ENCODE measurements around the gene FAM13A. TPM values are rescaled to one million over a fixed set of nuclear protein-coding genes. Genes with fewer than 3 reads are reported as not detected.
"Not testable (repeated sequence)": the region's sequence is repeated elsewhere in the genome, so short reads cannot be mapped to it uniquely, and the experiment has no call there.

Gene FAM13A
- total and polyA plus RNA-seq, 2 donors (not counting 1 experiment from before 2014, with no cell fraction given), result 0.51 to 2.1 TPM

DNA sequence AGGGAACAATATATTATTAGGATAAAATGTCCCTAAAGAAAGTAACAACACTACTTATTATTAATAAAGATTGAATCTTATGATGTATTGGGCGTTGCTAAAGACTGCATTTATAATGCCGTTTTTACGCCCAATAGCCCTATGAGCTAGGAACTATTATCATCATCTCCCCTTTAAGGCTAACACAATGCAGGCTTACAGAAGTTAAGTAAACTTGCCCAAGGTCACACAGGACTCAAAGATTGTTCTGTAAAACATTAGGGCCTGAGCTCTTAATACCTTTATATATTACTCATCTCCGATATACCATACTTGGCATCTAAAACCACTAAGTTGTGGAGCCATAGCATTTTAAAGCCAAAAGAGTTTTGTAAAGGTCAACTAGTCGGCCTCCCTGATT lies 149.5 kb downstream of the FAM13A start:
- Histone ChIP-seq H3K9me3 (ENCODE audit: control extremely low read depth in 1 of 3, control insufficient read depth in 2 of 3, insufficient read depth in 1 of 3, low read length in 2 of 3) (peaks cover 0 to 1% (median 0%) of the 10 kb centered on the region in 3 donors), H3K27ac (ENCODE audit: low read length in 2 of 2) (no peak overlapping the region), H3K36me3 (replicated peaks in 1 of 2; ENCODE audit: control extremely low read depth in 1 of 2, control insufficient read depth in 1 of 2, extremely low read depth in 1 of 2, insufficient read depth in 2 of 2, low read length in 1 of 2) (no peaks in the 10 kb centered on the region), H3K4me2 (replicated peaks; ENCODE audit: low read depth, low read length, poor library complexity, severe bottlenecking) (no peak overlapping the region), H4K20me1 (ENCODE audit: control insufficient read depth, insufficient read depth, low read length, poor library complexity, severe bottlenecking) (no peaks in the 10 kb centered on the region), H2AFZ (ENCODE audit: insufficient read depth, low read depth, low read length, poor library complexity, severe bottlenecking) (no peak overlapping the region), H3K4me3 (ENCODE audit: control extremely low read depth in 1 of 5, extremely low read depth in 1 of 5, insufficient read depth in 1 of 5, low read depth in 2 of 5, low read length in 4 of 5) (no peak overlapping the region), H3K27me3 (replicated peaks in 1 of 4; ENCODE audit: control extremely low read depth in 1 of 4, control insufficient read depth in 3 of 4, insufficient read depth in 4 of 4, low read length in 3 of 4) (no peaks in the 10 kb centered on the region), H3K9ac (ENCODE audit: low read length) (no peak overlapping the region), H3K79me2 (ENCODE audit: control insufficient read depth, insufficient read depth, low read length) (no peaks in the 10 kb centered on the region), H3K4me1 (ENCODE audit: control insufficient read depth in 2 of 2, insufficient read depth in 2 of 2, low read length in 2 of 2) (no peaks in the 10 kb centered on the region)
- ChIA-PET POLR2A (no interaction called here), CTCF (no interaction called here)
- Mint-ChIP-seq H3K4me3 (no peak overlapping the region), H3K4me1 (no peaks in the 10 kb centered on the region), H3K27me3 (no peaks in the 10 kb centered on the region), H3K9me3 (ENCODE audit: insufficient read depth) (no peaks in the 10 kb centered on the region), H3K27ac (no peak overlapping the region)
- intact Hi-C loops (cut with micrococcal nuclease), result no loop called here
- TF ChIP-seq, protein P1, sequence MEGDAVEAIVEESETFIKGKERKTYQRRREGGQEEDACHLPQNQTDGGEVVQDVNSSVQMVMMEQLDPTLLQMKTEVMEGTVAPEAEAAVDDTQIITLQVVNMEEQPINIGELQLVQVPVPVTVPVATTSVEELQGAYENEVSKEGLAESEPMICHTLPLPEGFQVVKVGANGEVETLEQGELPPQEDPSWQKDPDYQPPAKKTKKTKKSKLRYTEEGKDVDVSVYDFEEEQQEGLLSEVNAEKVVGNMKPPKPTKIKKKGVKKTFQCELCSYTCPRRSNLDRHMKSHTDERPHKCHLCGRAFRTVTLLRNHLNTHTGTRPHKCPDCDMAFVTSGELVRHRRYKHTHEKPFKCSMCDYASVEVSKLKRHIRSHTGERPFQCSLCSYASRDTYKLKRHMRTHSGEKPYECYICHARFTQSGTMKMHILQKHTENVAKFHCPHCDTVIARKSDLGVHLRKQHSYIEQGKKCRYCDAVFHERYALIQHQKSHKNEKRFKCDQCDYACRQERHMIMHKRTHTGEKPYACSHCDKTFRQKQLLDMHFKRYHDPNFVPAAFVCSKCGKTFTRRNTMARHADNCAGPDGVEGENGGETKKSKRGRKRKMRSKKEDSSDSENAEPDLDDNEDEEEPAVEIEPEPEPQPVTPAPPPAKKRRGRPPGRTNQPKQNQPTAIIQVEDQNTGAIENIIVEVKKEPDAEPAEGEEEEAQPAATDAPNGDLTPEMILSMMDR (IDR thresholded peaks at IDR 0.05), result no peak
- no peak for TF ChIP-seq EZH2 (IDR thresholded peaks at IDR 0.05; ENCODE audit: borderline replicate concordance, insufficient read depth, low read depth, low read length, poor library complexity, severe bottlenecking)
- ATAC-seq (ENCODE audit: low read depth), result no peak
- no peak for DNase-seq
- 93% methylated on average over 4 of the region's 5 CpGs for WGBS (ENCODE audit: insufficient coverage)

DNA sequence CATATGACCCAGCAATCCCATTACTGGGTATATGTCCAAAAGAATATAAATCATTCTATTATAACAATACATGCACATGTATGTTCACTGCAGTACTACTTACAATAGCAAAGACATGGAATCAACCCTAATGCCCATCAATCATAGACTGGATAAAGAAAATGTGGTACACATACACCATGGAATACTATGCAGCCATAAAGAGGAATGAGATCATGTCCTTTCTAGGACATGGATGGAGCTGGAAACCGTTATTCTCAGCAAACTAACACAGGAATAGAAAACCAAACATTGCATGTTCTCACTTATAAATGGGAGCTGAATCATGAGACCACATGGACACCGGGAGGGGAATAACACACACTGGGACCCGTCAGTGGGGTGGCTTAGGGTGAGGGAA lies 152.7 kb downstream of the FAM13A start:
- 100% methylated on average over 1 of the region's 3 CpGs for WGBS (ENCODE audit: insufficient coverage)

More for the DNA sequence above, 152.7 kb downstream of the FAM13A start:
- H3K27me3 Mint-ChIP-seq; H3K27me3 ChIP-seq (replicated peaks in 1 of 4; ENCODE audit: control extremely low read depth in 1 of 4, control insufficient read depth in 3 of 4, insufficient read depth in 4 of 4, low read length in 3 of 4); H3K27ac ChIP-seq (ENCODE audit: low read length in 2 of 2); intact Hi-C loops (cut with micrococcal nuclease); H3K9me3 ChIP-seq (ENCODE audit: control extremely low read depth in 1 of 3, control insufficient read depth in 2 of 3, insufficient read depth in 1 of 3, low read length in 2 of 3); H3K4me3 ChIP-seq (ENCODE audit: control extremely low read depth in 1 of 5, extremely low read depth in 1 of 5, insufficient read depth in 1 of 5, low read depth in 2 of 5, low read length in 4 of 5); POLR2A ChIA-PET; CTCF ChIA-PET; H3K9me3 Mint-ChIP-seq (ENCODE audit: insufficient read depth); H3K4me1 ChIP-seq (ENCODE audit: control insufficient read depth in 2 of 2, insufficient read depth in 2 of 2, low read length in 2 of 2); DNase-seq; H3K4me2 ChIP-seq (replicated peaks; ENCODE audit: low read depth, low read length, poor library complexity, severe bottlenecking); H3K79me2 ChIP-seq (ENCODE audit: control insufficient read depth, insufficient read depth, low read length); H4K20me1 ChIP-seq (ENCODE audit: control insufficient read depth, insufficient read depth, low read length, poor library complexity, severe bottlenecking); ATAC-seq (ENCODE audit: low read depth); H3K27ac Mint-ChIP-seq; H3K9ac ChIP-seq (ENCODE audit: low read length); H2AFZ ChIP-seq (ENCODE audit: insufficient read depth, low read depth, low read length, poor library complexity, severe bottlenecking); H3K36me3 ChIP-seq (replicated peaks in 1 of 2; ENCODE audit: control extremely low read depth in 1 of 2, control insufficient read depth in 1 of 2, extremely low read depth in 1 of 2, insufficient read depth in 2 of 2, low read length in 1 of 2); H3K4me3 Mint-ChIP-seq; H3K4me1 Mint-ChIP-seq: not testable (repeated sequence)
